RWPE1 (cell line): Measurements from ENCODE around the gene PCDH9.

Experiments
- CTCF ChIA-PET: fragments of 350-600 bp; sonication (Branson Sonifier 250); formaldehyde crosslinking; extraction: SDS; loops from one replicate; lab custom pipeline; 2021; lab: Yijun Ruan, JAX
- POLR2A ChIA-PET: fragments of 400-600 bp; formaldehyde crosslinking; extraction: SDS; loops from one replicate; lab custom pipeline; 2020; ENCODE audit warnings: antibody characterized with exemption; ENCODE audit not compliant: low non-redundant PET; lab: Yijun Ruan, JAX
- DNase-seq: peaks from one replicate; pipeline ENCODE4 v3.0.0; 2012; ENCODE audit warnings: low spot score
- H3K27ac ChIP-seq: fragments of 450-650 bp; 2 replicates; pipeline ENCODE4 v1.5.1; 2017
- TF ChIP-seq, protein P1 (sequence below): fragments of 450-650 bp; conservative IDR thresholded peaks from 2 replicates; pipeline ENCODE4 v1.5.1; 2017; ENCODE audit warnings: low read depth, mild to moderate bottlenecking

PCDH9 gene, protein sequence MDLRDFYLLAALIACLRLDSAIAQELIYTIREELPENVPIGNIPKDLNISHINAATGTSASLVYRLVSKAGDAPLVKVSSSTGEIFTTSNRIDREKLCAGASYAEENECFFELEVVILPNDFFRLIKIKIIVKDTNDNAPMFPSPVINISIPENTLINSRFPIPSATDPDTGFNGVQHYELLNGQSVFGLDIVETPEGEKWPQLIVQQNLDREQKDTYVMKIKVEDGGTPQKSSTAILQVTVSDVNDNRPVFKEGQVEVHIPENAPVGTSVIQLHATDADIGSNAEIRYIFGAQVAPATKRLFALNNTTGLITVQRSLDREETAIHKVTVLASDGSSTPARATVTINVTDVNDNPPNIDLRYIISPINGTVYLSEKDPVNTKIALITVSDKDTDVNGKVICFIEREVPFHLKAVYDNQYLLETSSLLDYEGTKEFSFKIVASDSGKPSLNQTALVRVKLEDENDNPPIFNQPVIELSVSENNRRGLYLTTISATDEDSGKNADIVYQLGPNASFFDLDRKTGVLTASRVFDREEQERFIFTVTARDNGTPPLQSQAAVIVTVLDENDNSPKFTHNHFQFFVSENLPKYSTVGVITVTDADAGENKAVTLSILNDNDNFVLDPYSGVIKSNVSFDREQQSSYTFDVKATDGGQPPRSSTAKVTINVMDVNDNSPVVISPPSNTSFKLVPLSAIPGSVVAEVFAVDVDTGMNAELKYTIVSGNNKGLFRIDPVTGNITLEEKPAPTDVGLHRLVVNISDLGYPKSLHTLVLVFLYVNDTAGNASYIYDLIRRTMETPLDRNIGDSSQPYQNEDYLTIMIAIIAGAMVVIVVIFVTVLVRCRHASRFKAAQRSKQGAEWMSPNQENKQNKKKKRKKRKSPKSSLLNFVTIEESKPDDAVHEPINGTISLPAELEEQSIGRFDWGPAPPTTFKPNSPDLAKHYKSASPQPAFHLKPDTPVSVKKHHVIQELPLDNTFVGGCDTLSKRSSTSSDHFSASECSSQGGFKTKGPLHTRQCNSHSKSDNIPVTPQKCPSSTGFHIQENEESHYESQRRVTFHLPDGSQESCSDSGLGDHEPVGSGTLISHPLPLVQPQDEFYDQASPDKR (N-terminal part only)

DNA sequence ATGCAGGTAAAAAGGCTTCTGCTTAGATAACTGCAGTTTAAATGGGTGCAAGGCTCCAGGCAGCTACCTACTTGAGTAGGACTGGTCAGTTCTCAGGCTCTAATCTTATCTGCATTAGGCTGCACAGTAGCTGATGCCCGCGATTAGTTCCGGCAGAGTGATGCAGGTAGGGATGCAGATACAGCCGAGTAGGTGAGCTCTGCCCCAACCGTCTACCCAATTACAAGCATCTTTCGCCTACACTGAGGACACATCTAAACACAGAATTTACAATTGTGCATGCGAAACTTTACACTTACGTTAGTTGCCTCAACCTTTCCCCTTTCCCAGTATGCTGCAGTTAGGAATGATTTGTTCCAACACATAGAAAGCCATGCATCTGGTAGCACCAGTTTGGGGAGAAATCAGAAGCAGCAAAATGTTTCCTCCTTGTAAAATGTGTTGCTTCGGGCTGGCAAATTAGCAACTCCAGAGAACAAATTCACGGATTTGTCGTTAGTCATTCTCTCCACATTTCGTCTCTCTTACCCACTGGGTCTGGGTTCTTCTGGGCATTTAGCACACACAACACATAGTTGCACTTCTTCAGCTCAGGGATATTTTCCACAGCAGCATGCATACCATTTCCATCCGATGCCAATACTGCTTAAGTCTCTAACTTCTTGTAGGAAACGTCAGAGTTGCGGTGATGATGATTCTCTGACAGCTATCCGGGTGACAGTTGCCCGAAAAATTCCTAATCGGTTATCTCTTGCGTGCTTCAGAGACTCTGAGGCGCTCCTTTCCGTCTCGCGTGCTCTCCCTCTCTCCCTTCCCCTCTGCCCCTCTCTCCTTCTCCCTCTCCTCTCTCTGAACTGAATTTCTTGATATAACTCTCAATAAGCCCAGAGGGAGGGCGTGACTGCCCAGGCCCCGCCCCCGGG lies at the start of gene PCDH9:
Gene PCDH9 (minus strand): TSS at position 856 of the 923 bp plus-strand sequence. CDS start 1,896 bp downstream, outside the sequence.
- POLR2A ChIA-PET: no interaction called here
- CTCF ChIA-PET: interaction anchor here (0.6 kb wide), 1 partner anchor 11 kb away, joined by 3 read pairs; no protein-coding TSS in a partner anchor
- peak within 1 kb of the TSS; percentile 93 for H3K27ac ChIP-seq
- no peak for DNase-seq
- TF ChIP-seq, protein P1, sequence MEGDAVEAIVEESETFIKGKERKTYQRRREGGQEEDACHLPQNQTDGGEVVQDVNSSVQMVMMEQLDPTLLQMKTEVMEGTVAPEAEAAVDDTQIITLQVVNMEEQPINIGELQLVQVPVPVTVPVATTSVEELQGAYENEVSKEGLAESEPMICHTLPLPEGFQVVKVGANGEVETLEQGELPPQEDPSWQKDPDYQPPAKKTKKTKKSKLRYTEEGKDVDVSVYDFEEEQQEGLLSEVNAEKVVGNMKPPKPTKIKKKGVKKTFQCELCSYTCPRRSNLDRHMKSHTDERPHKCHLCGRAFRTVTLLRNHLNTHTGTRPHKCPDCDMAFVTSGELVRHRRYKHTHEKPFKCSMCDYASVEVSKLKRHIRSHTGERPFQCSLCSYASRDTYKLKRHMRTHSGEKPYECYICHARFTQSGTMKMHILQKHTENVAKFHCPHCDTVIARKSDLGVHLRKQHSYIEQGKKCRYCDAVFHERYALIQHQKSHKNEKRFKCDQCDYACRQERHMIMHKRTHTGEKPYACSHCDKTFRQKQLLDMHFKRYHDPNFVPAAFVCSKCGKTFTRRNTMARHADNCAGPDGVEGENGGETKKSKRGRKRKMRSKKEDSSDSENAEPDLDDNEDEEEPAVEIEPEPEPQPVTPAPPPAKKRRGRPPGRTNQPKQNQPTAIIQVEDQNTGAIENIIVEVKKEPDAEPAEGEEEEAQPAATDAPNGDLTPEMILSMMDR: no peak

DNA sequence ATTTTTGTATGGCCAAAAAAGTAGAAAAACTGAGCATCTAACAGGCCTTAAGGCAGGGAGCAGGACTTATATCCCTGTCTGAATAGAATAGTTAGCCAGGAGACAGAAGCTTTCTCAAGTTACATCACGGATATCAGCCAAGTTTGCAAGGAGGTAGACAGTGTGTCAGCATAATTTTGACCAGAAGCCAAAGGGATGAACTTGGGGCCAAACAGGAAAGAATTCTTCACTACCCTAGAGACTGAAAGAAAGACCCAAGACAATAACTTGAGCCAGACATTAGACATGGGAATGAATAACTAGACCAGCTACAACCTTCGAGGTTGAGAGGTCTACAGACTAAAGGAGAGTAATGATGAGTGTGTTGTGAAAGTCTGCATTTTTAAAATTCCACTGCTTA lies 48.1 kb upstream of the PCDH9 start:
- no peak for DNase-seq
- CTCF ChIA-PET: no interaction called here
- POLR2A ChIA-PET: no interaction called here
- TF ChIP-seq, protein P1: no peak
- H3K27ac ChIP-seq: no peak overlapping the region

DNA sequence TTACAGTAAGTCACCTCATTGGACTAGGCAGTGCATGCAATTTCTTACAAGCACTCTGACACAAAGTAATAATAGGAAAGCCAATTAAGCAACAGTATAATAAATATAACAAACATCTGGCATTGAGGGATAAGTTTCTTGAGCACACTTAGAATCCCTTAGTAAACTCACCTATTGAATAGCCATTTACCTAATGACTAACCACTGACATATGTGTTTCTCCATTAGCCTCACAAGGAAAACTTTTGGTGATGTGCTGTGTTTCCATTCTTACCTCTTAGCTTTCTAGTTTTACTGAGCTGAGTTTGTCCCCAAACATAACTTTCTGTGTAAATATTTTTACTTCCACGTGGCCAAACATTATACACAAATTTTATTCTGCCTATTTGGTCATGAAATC lies 47.4 kb upstream of the PCDH9 start:
- ChIA-PET CTCF (no interaction called here), POLR2A (no interaction called here)
- DNase-seq: no peak
- H3K27ac ChIP-seq: no peak overlapping the region
- TF ChIP-seq, protein P1: no peak

DNA sequence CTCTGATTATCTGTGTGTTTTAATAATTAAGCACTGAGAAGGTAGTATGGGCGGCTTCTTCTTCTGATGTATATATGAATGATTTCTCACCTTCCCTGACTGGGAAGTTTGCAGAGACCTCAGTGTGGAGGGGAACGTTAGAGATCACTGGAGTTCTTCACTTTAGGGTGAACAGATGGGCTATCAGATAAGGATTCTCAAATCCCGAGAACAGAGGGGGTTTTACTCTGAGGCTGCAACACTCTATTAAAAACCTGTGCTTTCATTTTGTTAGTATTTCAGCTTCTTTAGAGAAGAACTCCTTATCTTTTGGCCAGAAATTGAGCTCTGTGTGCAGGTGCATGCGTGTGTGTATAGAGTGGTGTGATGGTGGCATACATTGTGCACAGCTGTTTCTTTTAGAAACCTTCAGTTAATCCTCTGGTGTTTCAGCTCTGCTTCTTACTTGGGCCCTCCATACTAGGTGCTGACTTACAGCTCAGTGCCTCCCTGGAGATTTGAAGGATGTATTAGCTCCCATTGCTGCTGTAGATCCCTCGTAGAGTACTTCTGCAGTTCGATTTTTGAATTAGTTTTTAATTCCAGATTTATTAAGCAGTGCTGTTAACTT lies 45.3 kb upstream of the PCDH9 start:
- CTCF ChIA-PET: no interaction called here
- no peak overlapping the region for H3K27ac ChIP-seq
- TF ChIP-seq, protein P1: no peak
- DNase-seq: no peak
- POLR2A ChIA-PET: no interaction called here

DNA sequence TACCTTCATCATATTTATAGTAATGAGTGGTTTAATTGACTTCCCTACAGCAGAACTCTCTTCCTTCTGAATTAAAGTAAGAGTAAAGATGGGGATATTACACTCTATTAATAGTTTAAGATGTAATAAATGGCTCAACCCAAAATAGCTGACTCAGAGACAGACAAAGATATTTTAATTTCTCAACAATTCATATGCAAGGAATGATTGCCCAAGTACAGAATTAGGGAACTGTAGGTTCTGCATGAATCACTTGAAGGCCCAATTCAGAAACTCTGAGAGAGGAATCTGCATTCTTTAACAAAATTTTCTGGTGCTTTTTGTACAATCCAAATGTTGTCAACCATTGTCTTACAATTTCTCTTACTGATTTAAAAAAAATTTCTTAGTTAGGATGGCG lies 42.9 kb upstream of the PCDH9 start:
- CTCF ChIA-PET: no interaction called here

More for the DNA sequence above, 42.9 kb upstream of the PCDH9 start:
- POLR2A ChIA-PET: no interaction called here
- no peak overlapping the region for H3K27ac ChIP-seq
- TF ChIP-seq, protein P1: no peak
- DNase-seq: no peak
